AG09309 (cell line): Measurements from ENCODE around the gene BOLL.
"Not testable (repeated sequence)": the region's sequence is repeated elsewhere in the genome, so short reads cannot be mapped to it uniquely, and the experiment has no call there.

Experiments
- DNase-seq: peaks from one replicate; pipeline ENCODE4 v3.0.0-alpha.2; 2010; ENCODE audit warnings: low read depth
- H3K4me3 ChIP-seq: 2 replicates; pipeline ENCODE4 v1.5.1; 2011; ENCODE audit warnings: mild to moderate bottlenecking, low read depth, low read length, moderate library complexity; ENCODE audit not compliant: control insufficient read depth
- CTCF ChIP-seq: IDR thresholded peaks from 2 replicates; pipeline ENCODE4 v1.5.1; 2011; ENCODE audit warnings: mild to moderate bottlenecking, low read depth, low read length, inconsistent platforms; ENCODE audit not compliant: insufficient read depth, control insufficient read depth; ENCODE audit errors: missing control alignments

The BOLL gene

GRCh38 chr2:197700960-197701359 is 84.2 kb downstream of the BOLL start:
- TF ChIP-seq CTCF = no peak
- H3K4me3 ChIP-seq = no peak overlapping the region
- DNase-seq = no peak

- DNase-seq, H3K4me3 ChIP-seq: not testable (repeated sequence)
Observed at GRCh38 chr2:197699724-197700123, 85.4 kb downstream of the BOLL start.

- DNase-seq, H3K4me3 ChIP-seq: not testable (repeated sequence)
Observed at GRCh38 chr2:197696571-197696970, 88.5 kb downstream of the BOLL start.

- not testable (repeated sequence) for H3K4me3 ChIP-seq, DNase-seq
Observed at GRCh38 chr2:197695971-197696370, 89.1 kb downstream of the BOLL start.

GRCh38 chr2:197695206-197695605 is 89.9 kb downstream of the BOLL start:
- not testable (repeated sequence) for H3K4me3 ChIP-seq, DNase-seq

GRCh38 chr2:197677483-197677882 is 107.6 kb downstream of the BOLL start:
- no peak overlapping the region for H3K4me3 ChIP-seq
- TF ChIP-seq CTCF = no peak
- no peak for DNase-seq

- TF ChIP-seq CTCF = no peak
- DNase-seq = no peak
- no peak overlapping the region for H3K4me3 ChIP-seq
Observed at GRCh38 chr2:197677056-197677455, 108.1 kb downstream of the BOLL start.
